ENCODE data around the gene CETN2. TPM values are rescaled to one million over a fixed set of nuclear protein-coding genes. Genes with fewer than 3 reads are reported as not detected.
"Not testable (repeated sequence)": the region's sequence is repeated elsewhere in the genome, so short reads cannot be mapped to it uniquely, and the experiment has no call there.

CETN2 gene
- total and polyA plus RNA-seq, 2 donors = 38.3 to 44.1 TPM

- Histone ChIP-seq H3K4me1 (ENCODE audit: insufficient read depth) (no peaks in the 10 kb centered on the region), H3K27ac (ENCODE audit: low read depth) (no peak overlapping the region), H3K4me3 (ENCODE audit: low read depth, low read length) (no peak overlapping the region), H3K36me3 (ENCODE audit: insufficient read depth) (no peaks in the 10 kb centered on the region)
- WGBS = 60% methylated on average over 3 of the region's 3 CpGs
- no peak for DNase-seq (ENCODE audit: extremely low spot score)
These were observed 9.3 kb downstream of the CETN2 start for GRCh38 chrX:152821145-152821765.

DNA sequence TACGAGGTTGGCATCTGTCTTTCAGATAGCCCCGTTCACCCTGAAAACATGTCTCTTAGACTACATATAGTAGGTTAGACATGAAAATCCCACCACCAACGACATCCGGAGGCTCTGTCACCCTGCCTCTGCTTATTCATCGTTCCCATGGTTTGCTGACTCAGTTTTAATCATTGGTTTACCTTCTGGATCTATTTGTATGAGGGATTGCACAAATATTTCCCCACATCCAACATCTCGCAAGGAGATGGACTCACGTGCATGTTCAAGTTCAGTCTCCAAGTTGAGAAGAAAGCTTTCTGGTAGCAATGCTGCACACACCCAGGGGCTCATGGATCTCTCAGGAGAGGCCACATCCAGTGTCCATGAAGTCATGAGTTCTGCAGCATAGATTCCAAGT lies 10.8 kb downstream of the CETN2 start:
- no peak overlapping the region for H3K4me3 ChIP-seq (ENCODE audit: low read depth, low read length)
- H3K27ac ChIP-seq (ENCODE audit: low read depth) = no peak overlapping the region
- H3K36me3 ChIP-seq (ENCODE audit: insufficient read depth) = no peaks in the 10 kb centered on the region
- H3K4me1 ChIP-seq (ENCODE audit: insufficient read depth) = no peaks in the 10 kb centered on the region
- WGBS = 92% methylated on average over 7 of the region's 7 CpGs
- DNase-seq (ENCODE audit: extremely low spot score) = no peak

DNA sequence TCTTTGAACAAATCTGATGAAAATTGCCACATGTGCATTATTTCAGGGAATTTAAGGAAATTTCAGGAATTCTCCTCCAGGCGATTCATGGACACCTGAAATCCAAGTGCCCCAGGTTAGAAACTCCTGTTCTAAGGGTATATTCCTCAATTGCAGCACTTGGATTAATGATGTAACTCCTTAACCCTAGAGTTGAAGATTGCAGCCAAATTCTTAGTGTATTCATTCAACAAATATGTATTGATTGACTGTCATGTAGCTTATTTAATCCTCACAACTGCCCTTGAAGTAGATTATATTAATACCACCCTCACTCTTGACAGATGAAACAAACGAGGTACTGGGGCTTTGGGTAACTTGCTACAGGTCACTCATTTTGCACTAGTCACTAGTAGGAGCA lies 11.3 kb downstream of the CETN2 start:
- Histone ChIP-seq H3K36me3 (ENCODE audit: insufficient read depth) (no peaks in the 10 kb centered on the region), H3K4me3 (ENCODE audit: low read depth, low read length) (no peak overlapping the region), H3K4me1 (ENCODE audit: insufficient read depth) (no peaks in the 10 kb centered on the region), H3K27ac (ENCODE audit: low read depth) (no peak overlapping the region)
- DNase-seq (ENCODE audit: extremely low spot score) = no peak
- 76% methylated on average over 2 of the region's 2 CpGs for WGBS

GRCh38 chrX:152818356-152818755 lies 12.2 kb downstream of the CETN2 start:
- Histone ChIP-seq H3K4me3 (ENCODE audit: low read depth, low read length) (no peak overlapping the region), H3K4me1 (ENCODE audit: insufficient read depth) (no peaks in the 10 kb centered on the region), H3K36me3 (ENCODE audit: insufficient read depth) (no peaks in the 10 kb centered on the region), H3K27ac (ENCODE audit: low read depth) (no peak overlapping the region)
- no peak for DNase-seq (ENCODE audit: extremely low spot score)
- 68% methylated on average over 5 of the region's 5 CpGs for WGBS

- Histone ChIP-seq H3K36me3 (ENCODE audit: insufficient read depth) (no peaks in the 10 kb centered on the region), H3K27ac (ENCODE audit: low read depth) (no peak overlapping the region), H3K4me1 (ENCODE audit: insufficient read depth) (no peaks in the 10 kb centered on the region), H3K4me3 (ENCODE audit: low read depth, low read length) (no peak overlapping the region)
- DNase-seq (ENCODE audit: extremely low spot score) = no peak
- 30% methylated on average over 6 of the region's 6 CpGs for WGBS
These were observed 13.3 kb downstream of the CETN2 start for GRCh38 chrX:152817078-152817764.

GRCh38 chrX:152814048-152814447 lies 16.5 kb downstream of the CETN2 start:
- Histone ChIP-seq H3K36me3 (ENCODE audit: insufficient read depth) (no peaks in the 10 kb centered on the region), H3K4me3 (ENCODE audit: low read depth, low read length) (no peak overlapping the region), H3K4me1 (ENCODE audit: insufficient read depth) (no peaks in the 10 kb centered on the region), H3K27ac (ENCODE audit: low read depth) (no peak overlapping the region)
- 67% methylated on average over 5 of the region's 5 CpGs for WGBS
- DNase-seq (ENCODE audit: extremely low spot score) = no peak

- DNase-seq (ENCODE audit: extremely low spot score) = no peak
- no peaks in the 10 kb centered on the region for H3K4me1 ChIP-seq (ENCODE audit: insufficient read depth)
- H3K27ac ChIP-seq (ENCODE audit: low read depth) = no peak overlapping the region
- H3K4me3 ChIP-seq (ENCODE audit: low read depth, low read length) = no peak overlapping the region
- WGBS = 23% methylated on average over 5 of the region's 5 CpGs
- H3K36me3 ChIP-seq (ENCODE audit: insufficient read depth) = no peaks in the 10 kb centered on the region
These were observed 17.4 kb downstream of the CETN2 start for GRCh38 chrX:152813206-152813605.

GRCh38 chrX:152810403-152810802 lies 20.2 kb downstream of the CETN2 start:
- WGBS = 37% methylated on average over 4 of the region's 4 CpGs
- no peaks in the 10 kb centered on the region for H3K36me3 ChIP-seq (ENCODE audit: insufficient read depth)
- H3K27ac ChIP-seq (ENCODE audit: low read depth) = no peak overlapping the region
- no peak overlapping the region for H3K4me3 ChIP-seq (ENCODE audit: low read depth, low read length)
- no peak for DNase-seq (ENCODE audit: extremely low spot score)
- no peaks in the 10 kb centered on the region for H3K4me1 ChIP-seq (ENCODE audit: insufficient read depth)

- WGBS = 76% methylated on average over 4 of the region's 4 CpGs
- Histone ChIP-seq H3K4me1 (ENCODE audit: insufficient read depth) (no peaks in the 10 kb centered on the region), H3K27ac (ENCODE audit: low read depth) (no peak overlapping the region), H3K36me3 (ENCODE audit: insufficient read depth) (no peaks in the 10 kb centered on the region), H3K4me3 (ENCODE audit: low read depth, low read length) (no peak overlapping the region)
- no peak for DNase-seq (ENCODE audit: extremely low spot score)
These were observed 24.5 kb downstream of the CETN2 start for GRCh38 chrX:152806035-152806434.

GRCh38 chrX:152798945-152799344 lies 31.6 kb downstream of the CETN2 start:
- DNase-seq (ENCODE audit: extremely low spot score) = no peak
- no peak overlapping the region for H3K27ac ChIP-seq (ENCODE audit: low read depth)
- no peaks in the 10 kb centered on the region for H3K36me3 ChIP-seq (ENCODE audit: insufficient read depth)
- 78% methylated on average over 1 of the region's 1 CpG for WGBS
- no peak overlapping the region for H3K4me3 ChIP-seq (ENCODE audit: low read depth, low read length)
- H3K4me1 ChIP-seq (ENCODE audit: insufficient read depth) = no peaks in the 10 kb centered on the region

GRCh38 chrX:152787062-152787461 lies 43.5 kb downstream of the CETN2 start:
- H3K4me1 ChIP-seq (ENCODE audit: insufficient read depth); DNase-seq (ENCODE audit: extremely low spot score): not testable (repeated sequence)

More at GRCh38 chrX:152787062-152787461, 43.5 kb downstream of the CETN2 start:
- no CpG with 5 or more reads among the region's 3 CpGs for WGBS
- not testable (repeated sequence) for H3K27ac ChIP-seq (ENCODE audit: low read depth); H3K4me3 ChIP-seq (ENCODE audit: low read depth, low read length); H3K36me3 ChIP-seq (ENCODE audit: insufficient read depth)

Other genes starting within 250 kb of the CETN2 start
- gene GABRQ, start 192.9 kb downstream of the CETN2 start, total RNA-seq = 1.5 TPM
- 0.08 TPM for gene GABRQ, start 192.9 kb downstream of the CETN2 start, polyA plus RNA-seq
- gene MAGEA3, start 132.0 kb downstream of the CETN2 start, total RNA-seq = not detected
- gene MAGEA3, start 132.0 kb downstream of the CETN2 start, polyA plus RNA-seq = not detected
- gene CSAG2, start 121.5 kb downstream of the CETN2 start, total RNA-seq = not detected
- not detected for gene CSAG2, start 121.5 kb downstream of the CETN2 start, polyA plus RNA-seq
- not detected for gene MAGEA2B, start 116.1 kb downstream of the CETN2 start, total RNA-seq
- gene MAGEA2B, start 116.1 kb downstream of the CETN2 start, polyA plus RNA-seq = not detected
- gene CSAG1, start 97.0 kb downstream of the CETN2 start, total RNA-seq = not detected
- not detected for gene CSAG1, start 97.0 kb downstream of the CETN2 start, polyA plus RNA-seq
- gene MAGEA12, start 97.0 kb downstream of the CETN2 start, total RNA-seq = not detected
- gene MAGEA12, start 97.0 kb downstream of the CETN2 start, polyA plus RNA-seq = not detected
- gene MAGEA2, start 76.9 kb downstream of the CETN2 start, total RNA-seq = not detected
- gene MAGEA2, start 76.9 kb downstream of the CETN2 start, polyA plus RNA-seq = not detected
- gene CSAG3, start 71.5 kb downstream of the CETN2 start, total RNA-seq = not detected
- not detected for gene CSAG3, start 71.5 kb downstream of the CETN2 start, polyA plus RNA-seq
- gene MAGEA6, start 61.1 kb downstream of the CETN2 start, total RNA-seq = not detected
- not detected for gene MAGEA6, start 61.1 kb downstream of the CETN2 start, polyA plus RNA-seq
- gene NSDHL, start 306 bp upstream of the CETN2 start, total RNA-seq = 6.2 TPM
- gene NSDHL, start 306 bp upstream of the CETN2 start, polyA plus RNA-seq = 15.5 TPM
- gene ZNF185, start 67.3 kb upstream of the CETN2 start, total RNA-seq = 9.7 TPM
- gene ZNF185, start 67.3 kb upstream of the CETN2 start, polyA plus RNA-seq = 5.3 TPM
- not detected for gene PNMA5, start 163.4 kb upstream of the CETN2 start, total RNA-seq
- gene PNMA5, start 163.4 kb upstream of the CETN2 start, polyA plus RNA-seq = 0.04 TPM
- 0.42 TPM for gene PNMA3, start 225.7 kb upstream of the CETN2 start, total RNA-seq
- 0.08 TPM for gene PNMA3, start 225.7 kb upstream of the CETN2 start, polyA plus RNA-seq
- 1.7 TPM for gene PNMA6A, start 241.7 kb upstream of the CETN2 start, total RNA-seq
- 0.72 TPM for gene PNMA6A, start 241.7 kb upstream of the CETN2 start, polyA plus RNA-seq

Data from urinary bladder (tissue), 4 donors.